ENCODE data around the gene RSPH6A. TPM values are rescaled to one million over a fixed set of nuclear protein-coding genes. Genes with fewer than 3 reads are reported as not detected.

RSPH6A gene
- total and polyA plus RNA-seq, 2 of the 13 experiments (the other 11 are each of a cell fraction or from before 2014, with no cell fraction given), result 0.07 TPM; not detected in 1

DNA sequence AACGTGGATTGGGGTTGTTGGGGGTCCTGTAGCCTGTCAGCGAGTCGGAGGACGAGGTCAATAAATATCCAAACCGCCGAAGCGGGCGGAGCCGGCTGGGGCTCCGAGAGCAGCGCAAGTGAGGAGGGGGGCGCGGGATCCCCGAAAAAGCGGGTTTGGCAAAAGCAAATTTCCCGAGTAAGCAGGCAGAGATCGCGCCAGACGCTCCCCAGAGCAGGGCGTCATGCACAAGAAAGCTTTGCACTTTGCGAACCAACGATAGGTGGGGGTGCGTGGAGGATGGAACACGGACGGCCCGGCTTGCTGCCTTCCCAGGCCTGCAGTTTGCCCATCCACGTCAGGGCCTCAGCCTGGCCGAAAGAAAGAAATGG is 45.3 kb downstream of the RSPH6A start (continued):
- TF ChIP-seq IKZF1 (IDR thresholded peaks at IDR 0.05) (no peak), CBX1 (IDR thresholded peaks at IDR 0.05; ENCODE audit: low read depth) (no peak), GATAD2A (CRISPR knock-in tag; IDR thresholded peaks at IDR 0.05) (no peak), KIAA2018 (CRISPR knock-in tag; IDR thresholded peaks at IDR 0.05; ENCODE audit: borderline replicate concordance) (no peak), ATF1 (CRISPR knock-in tag; IDR thresholded peaks at IDR 0.05) (no peak), TAF1 (CRISPR knock-in tag; IDR thresholded peaks at IDR 0.05) (no peak), RARA (CRISPR knock-in tag; IDR thresholded peaks at IDR 0.05) (no peak), CREB1 (IDR thresholded peaks at IDR 0.05) (no peak), CREB1 (CRISPR knock-in tag; IDR thresholded peaks at IDR 0.05) (no peak), THAP9 (CRISPR knock-in tag; IDR thresholded peaks at IDR 0.05; ENCODE audit: borderline replicate concordance) (no peak), ZNF367 (CRISPR knock-in tag; IDR thresholded peaks at IDR 0.05; ENCODE audit: borderline replicate concordance) (no peak), CHD4 (IDR thresholded peaks at IDR 0.05; ENCODE audit: borderline replicate concordance, low read length) (no peak)
- TF ChIP-seq, protein P1, sequence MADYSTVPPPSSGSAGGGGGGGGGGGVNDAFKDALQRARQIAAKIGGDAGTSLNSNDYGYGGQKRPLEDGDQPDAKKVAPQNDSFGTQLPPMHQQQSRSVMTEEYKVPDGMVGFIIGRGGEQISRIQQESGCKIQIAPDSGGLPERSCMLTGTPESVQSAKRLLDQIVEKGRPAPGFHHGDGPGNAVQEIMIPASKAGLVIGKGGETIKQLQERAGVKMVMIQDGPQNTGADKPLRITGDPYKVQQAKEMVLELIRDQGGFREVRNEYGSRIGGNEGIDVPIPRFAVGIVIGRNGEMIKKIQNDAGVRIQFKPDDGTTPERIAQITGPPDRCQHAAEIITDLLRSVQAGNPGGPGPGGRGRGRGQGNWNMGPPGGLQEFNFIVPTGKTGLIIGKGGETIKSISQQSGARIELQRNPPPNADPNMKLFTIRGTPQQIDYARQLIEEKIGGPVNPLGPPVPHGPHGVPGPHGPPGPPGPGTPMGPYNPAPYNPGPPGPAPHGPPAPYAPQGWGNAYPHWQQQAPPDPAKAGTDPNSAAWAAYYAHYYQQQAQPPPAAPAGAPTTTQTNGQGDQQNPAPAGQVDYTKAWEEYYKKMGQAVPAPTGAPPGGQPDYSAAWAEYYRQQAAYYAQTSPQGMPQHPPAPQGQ (CRISPR knock-in tag; IDR thresholded peaks at IDR 0.05; ENCODE audit: borderline replicate concordance), result no peak
- TF ChIP-seq, protein P2, sequence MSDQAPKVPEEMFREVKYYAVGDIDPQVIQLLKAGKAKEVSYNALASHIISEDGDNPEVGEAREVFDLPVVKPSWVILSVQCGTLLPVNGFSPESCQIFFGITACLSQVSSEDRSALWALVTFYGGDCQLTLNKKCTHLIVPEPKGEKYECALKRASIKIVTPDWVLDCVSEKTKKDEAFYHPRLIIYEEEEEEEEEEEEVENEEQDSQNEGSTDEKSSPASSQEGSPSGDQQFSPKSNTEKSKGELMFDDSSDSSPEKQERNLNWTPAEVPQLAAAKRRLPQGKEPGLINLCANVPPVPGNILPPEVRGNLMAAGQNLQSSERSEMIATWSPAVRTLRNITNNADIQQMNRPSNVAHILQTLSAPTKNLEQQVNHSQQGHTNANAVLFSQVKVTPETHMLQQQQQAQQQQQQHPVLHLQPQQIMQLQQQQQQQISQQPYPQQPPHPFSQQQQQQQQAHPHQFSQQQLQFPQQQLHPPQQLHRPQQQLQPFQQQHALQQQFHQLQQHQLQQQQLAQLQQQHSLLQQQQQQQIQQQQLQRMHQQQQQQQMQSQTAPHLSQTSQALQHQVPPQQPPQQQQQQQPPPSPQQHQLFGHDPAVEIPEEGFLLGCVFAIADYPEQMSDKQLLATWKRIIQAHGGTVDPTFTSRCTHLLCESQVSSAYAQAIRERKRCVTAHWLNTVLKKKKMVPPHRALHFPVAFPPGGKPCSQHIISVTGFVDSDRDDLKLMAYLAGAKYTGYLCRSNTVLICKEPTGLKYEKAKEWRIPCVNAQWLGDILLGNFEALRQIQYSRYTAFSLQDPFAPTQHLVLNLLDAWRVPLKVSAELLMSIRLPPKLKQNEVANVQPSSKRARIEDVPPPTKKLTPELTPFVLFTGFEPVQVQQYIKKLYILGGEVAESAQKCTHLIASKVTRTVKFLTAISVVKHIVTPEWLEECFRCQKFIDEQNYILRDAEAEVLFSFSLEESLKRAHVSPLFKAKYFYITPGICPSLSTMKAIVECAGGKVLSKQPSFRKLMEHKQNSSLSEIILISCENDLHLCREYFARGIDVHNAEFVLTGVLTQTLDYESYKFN (CRISPR knock-in tag; conservative IDR thresholded peaks at IDR 0.05), result no peak

Measured in HepG2 (cell line).